Gastroesophageal sphincter (tissue), 4 donors: ENCODE data around the gene OPTC. TPM values are rescaled to one million over a fixed set of nuclear protein-coding genes. Genes with fewer than 3 reads are reported as not detected.

Experiments
- ATAC-seq: fragments of 150-250 bp; one replicate; pipeline ENCODE4 v1.9.1; 2016; ENCODE audit warnings: mild to moderate bottlenecking, moderate library complexity
- H3K27ac ChIP-seq, 4 donors: fragments of 200-600 bp; sonication (generic) in 3 of 4; 1 replicate in 3 of 4; 2 replicates in 1 of 4; pipeline ENCODE4 v1.5.1; 2016 to 2019
- H3K27me3 ChIP-seq: fragments of 200-600 bp; sonication (generic); one replicate; pipeline ENCODE4 v1.5.1; 2019
- H3K36me3 ChIP-seq, 2 donors: fragments of 200-600 bp; sonication (generic); one replicate each; pipeline ENCODE4 v1.5.1; 2019; ENCODE audit warnings: control low read depth in 1 of 2
- H3K4me1 ChIP-seq, 3 donors: fragments of 200-600 bp; sonication (generic); 1 replicate in 2 of 3; 2 replicates in 1 of 3; pipeline ENCODE4 v1.5.1; 2016 to 2019; ENCODE audit warnings: control low read depth in 2 of 3
- H3K4me3 ChIP-seq, 2 donors: fragments of 200-600 bp; sonication (generic); one replicate each; pipeline ENCODE4 v1.5.1; 2019; ENCODE audit warnings: mild to moderate bottlenecking in 1 of 2, moderate library complexity in 1 of 2
- H3K9me3 ChIP-seq, 3 donors: fragments of 200-600 bp; sonication (generic); one replicate each; pipeline ENCODE4 v1.5.1; 2017 to 2019; ENCODE audit warnings: control low read depth in 2 of 3
- EP300 ChIP-seq: sonication (generic); formaldehyde crosslinking; IDR thresholded peaks from one replicate; pipeline ENCODE4 v1.6.1; 2017; ENCODE audit warnings: antibody characterized with exemption, mild to moderate bottlenecking
- POLR2A ChIP-seq, 2 donors: fragments of 450-650 bp; IDR thresholded peaks; one replicate each; pipeline ENCODE4 v1.6.1; 2017; ENCODE audit warnings: antibody characterized with exemption in 2 of 2, mild to moderate bottlenecking in 2 of 2, moderate library complexity in 1 of 2
- POLR2AphosphoS5 ChIP-seq: sonication (generic); formaldehyde crosslinking; IDR thresholded peaks from one replicate; pipeline ENCODE4 v1.6.1; 2017; ENCODE audit warnings: antibody characterized with exemption
- WGBS, 2 donors: methylation state at CpG; one replicate each; pipeline ENCODE4 v1.1.5; 2018; ENCODE audit warnings: low coverage in 1 of 2; 5-methylcytosine and 5-hydroxymethylcytosine counted together
- total RNA-seq, 4 donors: library from RNA; depleted of rRNA; stranded (reverse); fragments of >200 nt; gene quantifications; one replicate each; pipeline ENCODE4 v1.1.0, GENCODE V29; 2016
- TF ChIP-seq, protein P1 (sequence below), 4 experiments: fragments of 200-600 bp in 2 of 4; fragments of 450-650 bp in 2 of 4; sonication (generic) in 1 of 4; IDR thresholded peaks; one replicate each; pipeline ENCODE4 v1.5.1; 2017 to 2019; ENCODE audit warnings: antibody characterized with exemption in 4 of 4, mild to moderate bottlenecking in 2 of 4, moderate library complexity in 2 of 4

OPTC gene
- total RNA-seq, 4 donors from 2014 or later: not detected

DNA sequence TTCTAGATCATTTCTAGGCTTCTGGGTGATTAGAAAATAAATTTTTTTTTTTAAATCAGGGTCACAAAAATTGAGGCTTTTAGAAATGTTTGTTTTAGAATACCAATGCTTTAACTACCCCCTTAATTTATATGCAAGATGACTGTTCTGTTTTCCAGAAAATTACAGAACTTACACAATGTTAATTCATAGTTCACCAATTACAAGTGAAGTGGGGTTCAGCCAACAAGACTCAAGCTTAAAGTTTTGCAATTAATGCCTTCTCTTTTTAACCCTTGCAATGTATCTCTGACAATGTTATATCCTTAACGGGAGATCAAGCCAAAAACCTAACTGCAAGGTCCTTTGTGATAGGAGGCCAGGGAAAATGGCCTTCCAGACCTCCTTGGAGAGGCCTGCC is 12.8 kb upstream of the OPTC start:
- Histone ChIP-seq H3K27me3 (no peaks in the 10 kb centered on the region), H3K4me1 (peaks cover 5 to 98% (median 46%) of the 10 kb centered on the region in 3 donors), H3K27ac (peak overlapping the region; percentile 85 to 94 (median 92)), H3K36me3 (peaks cover 0 to 33% of the 10 kb centered on the region in 2 donors), H3K4me3 (peak overlapping the region; percentile 26 to 56), H3K9me3 (no peaks in the 10 kb centered on the region)
- ATAC-seq: no peak
- whole genome bisulfite sequencing, 2 donors: 20 to 33% methylated on average over 1 of the region's 1 CpG
- no peak for TF ChIP-seq POLR2A (IDR thresholded peaks at IDR 0.05)
- TF ChIP-seq, protein P1, sequence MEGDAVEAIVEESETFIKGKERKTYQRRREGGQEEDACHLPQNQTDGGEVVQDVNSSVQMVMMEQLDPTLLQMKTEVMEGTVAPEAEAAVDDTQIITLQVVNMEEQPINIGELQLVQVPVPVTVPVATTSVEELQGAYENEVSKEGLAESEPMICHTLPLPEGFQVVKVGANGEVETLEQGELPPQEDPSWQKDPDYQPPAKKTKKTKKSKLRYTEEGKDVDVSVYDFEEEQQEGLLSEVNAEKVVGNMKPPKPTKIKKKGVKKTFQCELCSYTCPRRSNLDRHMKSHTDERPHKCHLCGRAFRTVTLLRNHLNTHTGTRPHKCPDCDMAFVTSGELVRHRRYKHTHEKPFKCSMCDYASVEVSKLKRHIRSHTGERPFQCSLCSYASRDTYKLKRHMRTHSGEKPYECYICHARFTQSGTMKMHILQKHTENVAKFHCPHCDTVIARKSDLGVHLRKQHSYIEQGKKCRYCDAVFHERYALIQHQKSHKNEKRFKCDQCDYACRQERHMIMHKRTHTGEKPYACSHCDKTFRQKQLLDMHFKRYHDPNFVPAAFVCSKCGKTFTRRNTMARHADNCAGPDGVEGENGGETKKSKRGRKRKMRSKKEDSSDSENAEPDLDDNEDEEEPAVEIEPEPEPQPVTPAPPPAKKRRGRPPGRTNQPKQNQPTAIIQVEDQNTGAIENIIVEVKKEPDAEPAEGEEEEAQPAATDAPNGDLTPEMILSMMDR (IDR thresholded peaks at IDR 0.05): no peak
- TF ChIP-seq EP300: no peak
- TF ChIP-seq POLR2AphosphoS5: no peak

DNA sequence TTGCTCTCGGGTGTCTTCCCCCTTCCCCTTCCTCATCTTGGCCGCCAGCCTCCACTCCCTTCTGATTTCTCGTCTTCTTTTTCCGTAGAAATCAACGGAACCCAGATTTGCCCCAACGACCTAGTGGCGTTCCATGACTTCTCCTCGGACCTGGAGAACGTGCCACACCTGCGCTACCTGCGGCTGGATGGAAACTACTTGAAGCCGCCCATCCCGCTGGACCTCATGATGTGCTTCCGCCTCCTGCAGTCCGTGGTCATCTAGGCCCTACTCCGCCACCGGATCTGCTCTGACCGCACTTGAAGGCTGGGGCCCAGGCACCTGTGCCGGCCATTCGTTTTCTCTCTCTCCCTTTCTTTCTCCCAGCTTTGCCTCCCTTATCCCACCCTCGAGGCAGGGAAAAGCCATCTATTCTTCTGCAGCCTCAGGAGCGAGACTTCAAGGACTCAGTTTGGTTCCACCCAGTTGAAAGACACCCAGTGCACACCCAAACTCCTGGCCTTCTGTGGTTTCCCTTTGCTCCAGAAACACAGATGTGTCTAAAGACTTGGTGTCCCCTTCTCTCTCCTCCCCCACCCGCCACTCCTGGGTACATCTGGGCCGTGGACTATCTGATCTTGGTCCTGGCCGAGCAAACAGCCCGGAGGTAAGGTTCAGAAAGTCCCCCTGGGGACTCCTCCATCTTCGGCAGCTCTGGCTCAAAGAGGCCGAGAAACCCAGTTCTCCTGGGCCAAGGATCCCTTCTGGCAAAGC is 7.2 kb upstream of the OPTC start:
- ATAC-seq: no peak
- TF ChIP-seq POLR2A (IDR thresholded peaks at IDR 0.05) (no peak), EP300 (no peak), POLR2AphosphoS5 (no peak)
- TF ChIP-seq, protein P1 (IDR thresholded peaks at IDR 0.05): no peak
- Histone ChIP-seq H3K9me3 (no peaks in the 10 kb centered on the region), H3K27ac (peak overlapping the region; percentile 52 to 90 (median 83)), H3K27me3 (no peaks in the 10 kb centered on the region), H3K4me1 (peaks cover 0 to 72% (median 43%) of the 10 kb centered on the region in 3 donors), H3K4me3 (peak overlapping the region in 1 of 2 donors; percentile 39), H3K36me3 (peaks cover 0 to 53% of the 10 kb centered on the region in 2 donors)
- 69 to 78% methylated on average over 4 to 24 of the region's 28 CpGs for WGBS, 2 donors

DNA sequence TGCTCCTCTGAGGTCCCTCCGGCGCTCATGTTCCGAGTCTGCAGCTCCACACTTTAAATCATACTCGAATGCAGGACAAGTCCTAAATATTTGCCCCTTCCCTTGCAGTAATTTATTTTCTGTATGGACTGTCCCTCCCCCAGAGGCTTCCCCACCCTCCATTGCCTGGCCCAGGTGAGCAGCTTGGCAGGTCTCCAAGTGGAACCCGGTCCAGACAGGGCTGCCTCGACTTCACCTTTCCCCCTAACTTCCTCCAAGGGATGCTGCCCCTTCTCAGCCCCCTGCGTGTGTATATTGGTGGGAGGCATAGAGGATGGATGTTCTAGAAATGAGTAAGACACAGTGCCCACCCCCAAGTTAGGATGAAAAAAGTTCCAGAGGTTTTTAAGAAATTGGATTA is 5.4 kb upstream of the OPTC start:
- 60 to 66% methylated on average over 1 to 6 of the region's 7 CpGs for WGBS, 2 donors
- no peak for ATAC-seq
- Histone ChIP-seq H3K4me1 (peaks cover 0 to 61% (median 33%) of the 10 kb centered on the region in 3 donors), H3K36me3 (peaks cover 0 to 46% of the 10 kb centered on the region in 2 donors), H3K27me3 (no peaks in the 10 kb centered on the region), H3K27ac (peak overlapping the region in 3 of 4 donors; percentile 22 to 90 (median 85)), H3K4me3 (no peak overlapping the region), H3K9me3 (no peaks in the 10 kb centered on the region)
- TF ChIP-seq, protein P1 (IDR thresholded peaks at IDR 0.05): no peak
- TF ChIP-seq POLR2A (IDR thresholded peaks at IDR 0.05): no peak
- TF ChIP-seq EP300: no peak
- no peak for TF ChIP-seq POLR2AphosphoS5

DNA sequence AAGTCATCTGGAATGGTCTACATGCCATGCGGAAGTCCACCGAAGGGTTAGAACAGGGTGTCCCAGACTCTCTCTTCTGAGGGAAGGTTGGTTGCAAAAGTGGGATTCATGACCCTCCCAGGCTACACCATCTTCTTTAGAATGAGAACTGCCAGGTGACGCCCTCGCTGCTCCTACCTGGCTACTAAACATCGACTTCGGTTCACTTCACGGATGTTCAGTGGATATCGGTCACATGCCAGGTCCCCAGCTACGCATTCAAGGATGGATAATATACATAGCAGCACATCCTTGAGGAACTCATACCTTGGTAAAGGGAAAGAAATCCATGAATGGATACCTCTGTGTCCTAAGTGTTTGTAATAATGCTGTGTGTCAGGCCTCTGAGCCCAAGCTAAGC is 3.3 kb upstream of the OPTC start:
- Histone ChIP-seq H3K4me3 (no peak overlapping the region), H3K36me3 (peaks cover 0 to 26% of the 10 kb centered on the region in 2 donors), H3K9me3 (no peaks in the 10 kb centered on the region), H3K27ac (peak overlapping the region in 2 of 4 donors; percentile 10 to 32), H3K27me3 (no peaks in the 10 kb centered on the region), H3K4me1 (peaks cover 0 to 40% (median 18%) of the 10 kb centered on the region in 3 donors)
- no peak for ATAC-seq
- 92 to 95% methylated on average over 5 to 7 of the region's 9 CpGs for WGBS, 2 donors
- TF ChIP-seq, protein P1 (IDR thresholded peaks at IDR 0.05): no peak
- no peak for TF ChIP-seq EP300
- TF ChIP-seq POLR2AphosphoS5: no peak
- TF ChIP-seq POLR2A (IDR thresholded peaks at IDR 0.05): no peak

DNA sequence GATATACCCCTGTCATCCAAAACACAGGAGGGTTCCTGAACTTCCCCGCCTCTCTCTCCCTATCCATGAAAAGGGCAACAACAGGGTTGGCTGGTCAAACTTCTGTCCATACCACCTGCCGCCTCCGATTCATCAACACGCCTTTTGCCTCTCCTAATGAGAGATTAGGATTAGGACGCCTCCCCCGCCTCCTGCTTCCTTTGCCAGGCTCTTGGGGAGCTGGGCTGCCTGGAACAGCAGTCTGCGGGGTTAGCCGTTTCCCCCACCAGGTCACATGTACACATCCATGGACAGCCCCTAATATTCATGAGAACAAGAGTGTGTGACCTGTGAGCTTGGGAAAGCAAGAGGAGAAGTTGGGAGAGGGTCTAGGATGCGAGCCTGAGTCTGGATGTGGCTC is 2.3 kb upstream of the OPTC start:
- WGBS, 2 donors: 47 to 49% methylated on average over 6 to 7 of the region's 9 CpGs
- Histone ChIP-seq H3K36me3 (peaks cover 0 to 15% of the 10 kb centered on the region in 2 donors), H3K4me3 (no peak overlapping the region), H3K27ac (no peak overlapping the region), H3K4me1 (peaks cover 0 to 29% (median 13%) of the 10 kb centered on the region in 3 donors), H3K9me3 (no peaks in the 10 kb centered on the region), H3K27me3 (no peaks in the 10 kb centered on the region)
- ATAC-seq: no peak
- TF ChIP-seq, protein P1 (IDR thresholded peaks at IDR 0.05): no peak
- no peak for TF ChIP-seq POLR2A (IDR thresholded peaks at IDR 0.05)
- no peak for TF ChIP-seq POLR2AphosphoS5
- no peak for TF ChIP-seq EP300
